Peyer's patch (tissue), 4 donors: Measurements from ENCODE around the gene NT5C1A.

ENCODE experiments used
- POLR2A ChIP-seq, 2 donors: fragments of 450-650 bp; IDR thresholded peaks; one replicate each; pipeline ENCODE4 v1.5.1; 2017; ENCODE audit warnings: antibody characterized with exemption in 2 of 2, mild to moderate bottlenecking in 2 of 2, moderate library complexity in 2 of 2
- TF ChIP-seq, protein P1 (sequence below), 6 experiments: fragments of 450-650 bp in 4 of 6; fragments of 200-600 bp in 2 of 6; sonication (generic) in 1 of 6; IDR thresholded peaks; one replicate each; pipeline ENCODE4 v1.5.1; 2017 to 2019; ENCODE audit warnings: antibody characterized with exemption in 6 of 6, mild to moderate bottlenecking in 3 of 6, moderate library complexity in 1 of 6

DNA sequence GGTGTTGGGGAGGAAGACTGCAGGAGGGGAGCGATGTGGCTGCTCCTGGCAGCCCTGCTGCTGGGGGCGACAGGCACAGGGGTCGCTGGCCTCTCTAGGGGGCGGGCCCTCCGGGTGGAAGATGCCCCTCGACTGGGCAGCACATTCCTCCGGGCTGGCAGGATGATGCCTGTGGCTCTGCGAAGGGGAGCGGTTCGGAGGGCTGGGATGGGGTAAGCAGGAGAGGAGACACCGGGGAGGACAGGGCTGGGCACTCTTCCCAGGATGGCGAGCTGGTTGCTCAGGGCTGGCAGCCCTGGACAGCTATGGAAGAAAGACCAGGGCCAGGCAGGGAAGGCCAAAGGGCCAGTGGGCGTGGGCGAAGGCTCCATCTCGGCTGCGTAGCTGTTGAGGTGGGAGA is 45.3 kb downstream of the NT5C1A start:
- TF ChIP-seq, protein P1, sequence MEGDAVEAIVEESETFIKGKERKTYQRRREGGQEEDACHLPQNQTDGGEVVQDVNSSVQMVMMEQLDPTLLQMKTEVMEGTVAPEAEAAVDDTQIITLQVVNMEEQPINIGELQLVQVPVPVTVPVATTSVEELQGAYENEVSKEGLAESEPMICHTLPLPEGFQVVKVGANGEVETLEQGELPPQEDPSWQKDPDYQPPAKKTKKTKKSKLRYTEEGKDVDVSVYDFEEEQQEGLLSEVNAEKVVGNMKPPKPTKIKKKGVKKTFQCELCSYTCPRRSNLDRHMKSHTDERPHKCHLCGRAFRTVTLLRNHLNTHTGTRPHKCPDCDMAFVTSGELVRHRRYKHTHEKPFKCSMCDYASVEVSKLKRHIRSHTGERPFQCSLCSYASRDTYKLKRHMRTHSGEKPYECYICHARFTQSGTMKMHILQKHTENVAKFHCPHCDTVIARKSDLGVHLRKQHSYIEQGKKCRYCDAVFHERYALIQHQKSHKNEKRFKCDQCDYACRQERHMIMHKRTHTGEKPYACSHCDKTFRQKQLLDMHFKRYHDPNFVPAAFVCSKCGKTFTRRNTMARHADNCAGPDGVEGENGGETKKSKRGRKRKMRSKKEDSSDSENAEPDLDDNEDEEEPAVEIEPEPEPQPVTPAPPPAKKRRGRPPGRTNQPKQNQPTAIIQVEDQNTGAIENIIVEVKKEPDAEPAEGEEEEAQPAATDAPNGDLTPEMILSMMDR (IDR thresholded peaks at IDR 0.05) = no peak
- TF ChIP-seq POLR2A (IDR thresholded peaks at IDR 0.05) = no peak
